Measurements from ENCODE around the gene EMC9.

DNA sequence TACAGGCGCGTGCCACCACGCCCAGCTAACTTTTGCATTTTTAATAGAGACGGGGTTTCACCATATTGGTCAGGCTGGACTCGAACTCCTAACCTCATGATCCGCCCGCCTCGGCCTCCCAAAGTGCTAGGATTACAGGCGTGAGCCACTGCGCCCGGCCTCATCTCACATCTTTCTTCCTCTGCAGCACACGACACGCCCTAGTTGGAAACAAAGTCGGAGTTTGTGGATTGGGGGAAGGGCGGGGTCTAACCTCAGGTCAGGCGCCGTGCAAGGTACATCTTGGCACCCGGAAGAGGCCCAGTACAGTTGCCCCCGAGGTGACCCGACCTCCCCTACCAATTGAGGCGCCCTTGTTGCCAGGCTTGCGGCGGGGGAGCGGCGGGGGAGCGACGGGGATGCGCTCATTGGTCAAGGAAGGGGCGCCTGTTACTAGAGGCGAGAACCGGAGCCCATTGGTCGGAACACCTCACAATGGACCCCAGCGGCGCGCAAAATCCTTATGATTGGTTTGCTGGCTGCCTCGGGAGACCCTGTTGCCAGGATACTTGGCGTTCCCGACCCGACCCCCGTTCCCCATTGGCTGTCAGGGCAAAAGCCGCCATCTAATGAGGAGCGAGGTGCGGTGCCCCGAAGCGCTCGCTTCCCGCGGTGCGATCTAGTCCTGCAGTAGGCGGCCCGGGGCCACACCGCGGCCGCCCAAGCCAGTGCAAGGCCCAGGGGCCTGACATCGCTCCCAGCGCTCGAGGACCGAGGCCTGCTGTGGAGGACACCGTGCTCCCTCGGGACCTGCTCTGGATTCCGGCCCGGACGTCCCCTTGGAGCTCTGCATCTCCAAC is 30.2 kb upstream of the EMC9 start, which contains the start of gene REC8:
- TF ChIP-seq, protein P1, sequence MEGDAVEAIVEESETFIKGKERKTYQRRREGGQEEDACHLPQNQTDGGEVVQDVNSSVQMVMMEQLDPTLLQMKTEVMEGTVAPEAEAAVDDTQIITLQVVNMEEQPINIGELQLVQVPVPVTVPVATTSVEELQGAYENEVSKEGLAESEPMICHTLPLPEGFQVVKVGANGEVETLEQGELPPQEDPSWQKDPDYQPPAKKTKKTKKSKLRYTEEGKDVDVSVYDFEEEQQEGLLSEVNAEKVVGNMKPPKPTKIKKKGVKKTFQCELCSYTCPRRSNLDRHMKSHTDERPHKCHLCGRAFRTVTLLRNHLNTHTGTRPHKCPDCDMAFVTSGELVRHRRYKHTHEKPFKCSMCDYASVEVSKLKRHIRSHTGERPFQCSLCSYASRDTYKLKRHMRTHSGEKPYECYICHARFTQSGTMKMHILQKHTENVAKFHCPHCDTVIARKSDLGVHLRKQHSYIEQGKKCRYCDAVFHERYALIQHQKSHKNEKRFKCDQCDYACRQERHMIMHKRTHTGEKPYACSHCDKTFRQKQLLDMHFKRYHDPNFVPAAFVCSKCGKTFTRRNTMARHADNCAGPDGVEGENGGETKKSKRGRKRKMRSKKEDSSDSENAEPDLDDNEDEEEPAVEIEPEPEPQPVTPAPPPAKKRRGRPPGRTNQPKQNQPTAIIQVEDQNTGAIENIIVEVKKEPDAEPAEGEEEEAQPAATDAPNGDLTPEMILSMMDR (optimal IDR thresholded peaks at IDR 0.05 in 1 of 3, IDR thresholded peaks at IDR 0.05 in 1 of 3, conservative IDR thresholded peaks at IDR 0.05 in 1 of 3; ENCODE audit: extremely low read depth in 1 of 3, insufficient read depth in 2 of 3, low read length in 3 of 3) = no peak
- no peak for TF ChIP-seq EZH2 (IDR thresholded peaks at IDR 0.05; ENCODE audit: low read length)
